Panc1 (cell line): Measurements from ENCODE around the gene AGT. TPM values are rescaled to one million over a fixed set of nuclear protein-coding genes. Genes with fewer than 3 reads are reported as not detected.

ENCODE experiments used
- ATAC-seq: fragments of 200-7000 bp; cut with Tn5 transposase; 2 replicates; pipeline ENCODE4 v1.9.1; 2020; ENCODE audit warnings: mild to moderate bottlenecking, moderate library complexity
- BruUV-seq: library from RNA; stranded (reverse); fragments of 400-500 nt; replicated peaks from 2 replicates; lab custom pipeline; 2021; lab: Mats Ljungman, UMichigan
- CTCF ChIA-PET: fragments of 300-600 bp; sonication (Branson Sonifier 250); formaldehyde crosslinking; loops from one replicate; lab custom pipeline; 2022; ENCODE audit warnings: antibody characterized with exemption; lab: Charles Lee
- POLR2A ChIA-PET: fragments of 300-600 bp; sonication (Branson Sonifier 250); formaldehyde crosslinking; loops from one replicate; lab custom pipeline; 2022; ENCODE audit warnings: antibody characterized with exemption; lab: Charles Lee
- DNase-seq: peaks from one replicate; pipeline ENCODE4 v3.0.0-alpha.2; 2010; ENCODE audit warnings: low read depth, low spot score
- H3K27ac ChIP-seq: 2 replicates; pipeline ENCODE4 v1.5.1; 2011; ENCODE audit warnings: mild to moderate bottlenecking, low read length, inconsistent platforms
- H3K27me3 ChIP-seq: fragments of 200-500 bp; sonication (Bioruptor generic); 2 replicates; pipeline ENCODE4 v1.6.0; 2014; ENCODE audit warnings: low read length, inconsistent platforms; ENCODE audit not compliant: control insufficient read depth, insufficient read depth
- H3K36me3 ChIP-seq: fragments of 200-500 bp; sonication (Bioruptor generic); 2 replicates; pipeline ENCODE4 v1.5.1; 2014; ENCODE audit warnings: inconsistent platforms, mild to moderate bottlenecking, low read length, moderate library complexity; ENCODE audit not compliant: control insufficient read depth, insufficient read depth
- H3K4me1 ChIP-seq: 2 replicates; pipeline ENCODE4 v1.5.1; 2011; ENCODE audit warnings: inconsistent platforms, mild to moderate bottlenecking, low read length, moderate library complexity; ENCODE audit not compliant: control insufficient read depth, insufficient read depth
- H3K4me3 ChIP-seq, 2 experiments: 2 replicates each; pipeline ENCODE4 v1.5.1; 2011 to 2012; ENCODE audit warnings: low read depth in 2 of 2, low read length in 2 of 2, mild to moderate bottlenecking in 2 of 2, inconsistent platforms in 1 of 2, moderate library complexity in 1 of 2
- H3K9me3 ChIP-seq: fragments of 200-500 bp; sonication (Bioruptor generic); 2 replicates; pipeline ENCODE4 v1.5.1; 2014; ENCODE audit warnings: low read depth, mild to moderate bottlenecking, inconsistent platforms, low read length, moderate library complexity; ENCODE audit not compliant: control insufficient read depth, insufficient read depth
- POLR2AphosphoS5 ChIP-seq: IDR thresholded peaks from 2 replicates; pipeline ENCODE4 v1.6.1; 2012; ENCODE audit warnings: mild to moderate bottlenecking, low read depth, low read length, moderate library complexity
- SIN3A ChIP-seq: IDR thresholded peaks from 2 replicates; pipeline ENCODE4 v1.6.1; 2012; ENCODE audit warnings: low read depth, mild to moderate bottlenecking, low read length, moderate library complexity, borderline replicate concordance; ENCODE audit not compliant: insufficient read depth
- TCF7L2 ChIP-seq: IDR thresholded peaks from 2 replicates; pipeline ENCODE4 v1.6.1; 2011; ENCODE audit warnings: mild to moderate bottlenecking, low read depth, low read length, inconsistent platforms
- in situ Hi-C: cut with HindIII; loops from 2 replicates; pipeline ENCODE4 v1.10.0; 2016; ENCODE audit warnings: low sequenced_read_pairs, low pct_unique_long_range_greater_than_20kb
- intact Hi-C: fragments of 100-400 bp; cut with micrococcal nuclease; formaldehyde crosslinking; loops from one replicate; pipeline ENCODE4 v1.10.0; 2022; ENCODE audit not compliant: unreplicated experiment
- total RNA-seq: library from RNA; stranded (reverse); gene quantifications from one replicate; pipeline ENCODE4 v1.2.1, GENCODE V29; 2021; ENCODE audit not compliant: unreplicated experiment
- TF ChIP-seq, protein P1 (sequence below): fragments of 450-650 bp; IDR thresholded peaks from 2 replicates; pipeline ENCODE4 v1.5.1; 2017; ENCODE audit warnings: mild to moderate bottlenecking
- TF ChIP-seq, protein P2 (sequence below), 2 experiments: IDR thresholded peaks; 2 replicates each; pipeline ENCODE4 v1.6.1; 2011 to 2012; ENCODE audit warnings: low read depth in 2 of 2, control low read depth in 1 of 2, low read length in 1 of 2, mild to moderate bottlenecking in 1 of 2, moderate library complexity in 1 of 2; ENCODE audit not compliant: insufficient read depth in 1 of 2

The AGT gene
- total RNA-seq, 1 experiment from 2014 or later: 0.87 TPM

- in situ Hi-C loops: no loop called here
Measured at GRCh38 chr1:230735447-230735846, 21.5 kb upstream of the AGT start.

GRCh38 chr1:230730977-230731376 is 17.1 kb upstream of the AGT start:
- in situ Hi-C loops: no loop called here
- ChIA-PET POLR2A (no interaction called here), CTCF (no interaction called here)
- Histone ChIP-seq H3K9me3 (no peaks in the 10 kb centered on the region), H3K27ac (no peak overlapping the region), H3K4me3 (no peak overlapping the region), H3K36me3 (no peaks in the 10 kb centered on the region), H3K27me3 (no peaks in the 10 kb centered on the region), H3K4me1 (no peaks in the 10 kb centered on the region)
- intact Hi-C loops: no loop called here
- no peak for ATAC-seq
- no peak for TF ChIP-seq TCF7L2
- TF ChIP-seq, protein P1, sequence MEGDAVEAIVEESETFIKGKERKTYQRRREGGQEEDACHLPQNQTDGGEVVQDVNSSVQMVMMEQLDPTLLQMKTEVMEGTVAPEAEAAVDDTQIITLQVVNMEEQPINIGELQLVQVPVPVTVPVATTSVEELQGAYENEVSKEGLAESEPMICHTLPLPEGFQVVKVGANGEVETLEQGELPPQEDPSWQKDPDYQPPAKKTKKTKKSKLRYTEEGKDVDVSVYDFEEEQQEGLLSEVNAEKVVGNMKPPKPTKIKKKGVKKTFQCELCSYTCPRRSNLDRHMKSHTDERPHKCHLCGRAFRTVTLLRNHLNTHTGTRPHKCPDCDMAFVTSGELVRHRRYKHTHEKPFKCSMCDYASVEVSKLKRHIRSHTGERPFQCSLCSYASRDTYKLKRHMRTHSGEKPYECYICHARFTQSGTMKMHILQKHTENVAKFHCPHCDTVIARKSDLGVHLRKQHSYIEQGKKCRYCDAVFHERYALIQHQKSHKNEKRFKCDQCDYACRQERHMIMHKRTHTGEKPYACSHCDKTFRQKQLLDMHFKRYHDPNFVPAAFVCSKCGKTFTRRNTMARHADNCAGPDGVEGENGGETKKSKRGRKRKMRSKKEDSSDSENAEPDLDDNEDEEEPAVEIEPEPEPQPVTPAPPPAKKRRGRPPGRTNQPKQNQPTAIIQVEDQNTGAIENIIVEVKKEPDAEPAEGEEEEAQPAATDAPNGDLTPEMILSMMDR: no peak
- TF ChIP-seq POLR2AphosphoS5: no peak
- TF ChIP-seq SIN3A: no peak
- TF ChIP-seq, protein P2, sequence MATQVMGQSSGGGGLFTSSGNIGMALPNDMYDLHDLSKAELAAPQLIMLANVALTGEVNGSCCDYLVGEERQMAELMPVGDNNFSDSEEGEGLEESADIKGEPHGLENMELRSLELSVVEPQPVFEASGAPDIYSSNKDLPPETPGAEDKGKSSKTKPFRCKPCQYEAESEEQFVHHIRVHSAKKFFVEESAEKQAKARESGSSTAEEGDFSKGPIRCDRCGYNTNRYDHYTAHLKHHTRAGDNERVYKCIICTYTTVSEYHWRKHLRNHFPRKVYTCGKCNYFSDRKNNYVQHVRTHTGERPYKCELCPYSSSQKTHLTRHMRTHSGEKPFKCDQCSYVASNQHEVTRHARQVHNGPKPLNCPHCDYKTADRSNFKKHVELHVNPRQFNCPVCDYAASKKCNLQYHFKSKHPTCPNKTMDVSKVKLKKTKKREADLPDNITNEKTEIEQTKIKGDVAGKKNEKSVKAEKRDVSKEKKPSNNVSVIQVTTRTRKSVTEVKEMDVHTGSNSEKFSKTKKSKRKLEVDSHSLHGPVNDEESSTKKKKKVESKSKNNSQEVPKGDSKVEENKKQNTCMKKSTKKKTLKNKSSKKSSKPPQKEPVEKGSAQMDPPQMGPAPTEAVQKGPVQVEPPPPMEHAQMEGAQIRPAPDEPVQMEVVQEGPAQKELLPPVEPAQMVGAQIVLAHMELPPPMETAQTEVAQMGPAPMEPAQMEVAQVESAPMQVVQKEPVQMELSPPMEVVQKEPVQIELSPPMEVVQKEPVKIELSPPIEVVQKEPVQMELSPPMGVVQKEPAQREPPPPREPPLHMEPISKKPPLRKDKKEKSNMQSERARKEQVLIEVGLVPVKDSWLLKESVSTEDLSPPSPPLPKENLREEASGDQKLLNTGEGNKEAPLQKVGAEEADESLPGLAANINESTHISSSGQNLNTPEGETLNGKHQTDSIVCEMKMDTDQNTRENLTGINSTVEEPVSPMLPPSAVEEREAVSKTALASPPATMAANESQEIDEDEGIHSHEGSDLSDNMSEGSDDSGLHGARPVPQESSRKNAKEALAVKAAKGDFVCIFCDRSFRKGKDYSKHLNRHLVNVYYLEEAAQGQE (IDR thresholded peaks at IDR 0.05; ENCODE audit: insufficient read depth in 1 of 2, low read depth in 2 of 2, low read length in 1 of 2): no peak
- DNase-seq: no peak
- no TSS peak for BruUV-seq

More at GRCh38 chr1:230735447-230735846, 21.5 kb upstream of the AGT start:
- DNase-seq (no peak), ATAC-seq (no peak)
- no peak overlapping the region for H3K4me3 ChIP-seq
- H3K27me3 ChIP-seq: peaks cover 3% of the 10 kb centered on the region; the same call in 1 of the 2 replicates
- no peak for TF ChIP-seq POLR2AphosphoS5
- TF ChIP-seq, protein P1: no peak
- no peak for TF ChIP-seq TCF7L2
- TF ChIP-seq, protein P2 (IDR thresholded peaks at IDR 0.05; ENCODE audit: insufficient read depth in 1 of 2, low read depth in 2 of 2, low read length in 1 of 2): no peak
- TF ChIP-seq SIN3A: no peak
- H3K4me1 ChIP-seq: no peaks in the 10 kb centered on the region
- H3K27ac ChIP-seq: no peak overlapping the region
- no peaks in the 10 kb centered on the region for H3K9me3 ChIP-seq
- intact Hi-C loops: no loop called here
- no TSS peak for BruUV-seq
- CTCF ChIA-PET: no interaction called here
- H3K36me3 ChIP-seq: no peaks in the 10 kb centered on the region
- POLR2A ChIA-PET: no interaction called here
